ENCODE results near the gene OR51V1. TPM values are rescaled to one million over a fixed set of nuclear protein-coding genes. Genes with fewer than 3 reads are reported as not detected.

OR51V1 gene, protein sequence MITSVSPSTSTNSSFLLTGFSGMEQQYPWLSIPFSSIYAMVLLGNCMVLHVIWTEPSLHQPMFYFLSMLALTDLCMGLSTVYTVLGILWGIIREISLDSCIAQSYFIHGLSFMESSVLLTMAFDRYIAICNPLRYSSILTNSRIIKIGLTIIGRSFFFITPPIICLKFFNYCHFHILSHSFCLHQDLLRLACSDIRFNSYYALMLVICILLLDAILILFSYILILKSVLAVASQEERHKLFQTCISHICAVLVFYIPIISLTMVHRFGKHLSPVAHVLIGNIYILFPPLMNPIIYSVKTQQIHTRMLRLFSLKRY
- not detected in 5 replicates for total RNA-seq (2022; extraction: Qiagen RNA extraction)

DNA sequence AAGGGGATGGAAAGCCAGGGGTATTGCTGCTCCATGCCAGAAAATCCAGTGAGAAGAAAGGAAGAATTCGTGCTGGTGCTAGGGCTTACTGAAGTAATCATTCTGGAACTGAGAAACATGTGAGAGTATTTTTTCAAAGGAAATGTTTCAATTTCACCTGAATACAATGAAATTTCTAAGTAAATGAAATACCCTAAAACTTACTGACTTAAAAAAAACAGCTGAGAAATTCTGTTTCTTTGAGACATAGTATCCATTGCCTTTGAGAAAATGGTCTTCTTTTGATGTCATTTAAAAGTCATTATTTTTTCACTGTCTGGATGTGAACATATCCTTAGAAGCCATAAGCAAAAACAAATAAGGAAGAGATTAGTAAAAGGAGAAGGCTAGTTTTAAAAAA, at the start of gene OR51V1:
Gene OR51V1, minus strand, starts transcription at position 101 of the 400 bp plus-strand sequence. Its CDS starts 0 bp downstream, at position 101.

DNA sequence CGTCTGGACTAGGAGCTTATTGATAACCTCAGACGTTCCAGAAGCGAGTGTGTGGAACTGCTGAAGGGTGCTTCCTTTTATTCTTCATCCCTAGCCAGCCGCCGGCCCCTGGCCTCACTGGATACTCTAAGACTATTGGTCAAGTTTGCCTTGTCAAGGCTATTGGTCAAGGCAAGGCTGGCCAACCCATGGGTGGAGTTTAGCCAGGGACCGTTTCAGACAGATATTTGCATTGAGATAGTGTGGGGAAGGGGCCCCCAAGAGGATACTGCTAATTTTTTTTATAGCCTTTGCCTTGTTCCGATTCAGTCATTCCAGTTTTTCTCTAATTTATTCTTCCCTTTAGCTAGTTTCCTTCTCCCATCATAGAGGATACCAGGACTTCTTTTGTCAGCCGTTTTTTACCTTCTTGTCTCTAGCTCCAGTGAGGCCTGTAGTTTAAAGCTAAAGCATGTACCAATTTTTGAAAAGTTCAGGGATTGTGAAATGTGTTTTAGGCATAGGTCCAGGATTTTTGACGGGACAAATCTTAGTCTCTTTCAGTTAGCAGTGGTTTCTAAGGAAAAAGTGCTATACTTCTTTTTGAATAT, 49.4 kb upstream of the OR51V1 start, which contains the start of gene HBG1:
Gene HBG1, minus strand, starts transcription at position 51 of the 590 bp plus-strand sequence. CDS start 53 bp downstream, outside the sequence.

DNA sequence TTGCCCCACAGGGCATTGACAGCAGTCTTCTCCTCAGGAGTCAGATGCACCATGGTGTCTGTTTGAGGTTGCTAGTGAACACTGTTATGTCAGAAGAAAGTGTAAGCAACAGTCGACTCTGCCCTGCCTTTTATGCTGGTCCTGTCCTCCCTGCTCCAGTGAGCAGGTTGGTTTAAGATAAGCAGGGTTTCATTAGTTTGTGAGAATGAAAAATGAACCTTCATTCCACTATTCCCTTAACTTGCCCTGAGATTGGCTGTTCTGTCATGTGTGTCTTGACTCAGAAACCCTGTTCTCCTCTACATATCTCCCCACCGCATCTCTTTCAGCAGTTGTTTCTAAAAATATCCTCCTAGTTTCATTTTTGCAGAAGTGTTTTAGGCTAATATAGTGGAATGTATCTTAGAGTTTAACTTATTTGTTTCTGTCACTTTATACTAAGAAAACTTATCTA, 33.9 kb upstream of the OR51V1 start, which contains the start of gene HBD:
Gene HBD, minus strand, starts transcription at position 103 of the 454 bp plus-strand sequence. Its CDS starts 50 bp downstream, at position 53.

DNA sequence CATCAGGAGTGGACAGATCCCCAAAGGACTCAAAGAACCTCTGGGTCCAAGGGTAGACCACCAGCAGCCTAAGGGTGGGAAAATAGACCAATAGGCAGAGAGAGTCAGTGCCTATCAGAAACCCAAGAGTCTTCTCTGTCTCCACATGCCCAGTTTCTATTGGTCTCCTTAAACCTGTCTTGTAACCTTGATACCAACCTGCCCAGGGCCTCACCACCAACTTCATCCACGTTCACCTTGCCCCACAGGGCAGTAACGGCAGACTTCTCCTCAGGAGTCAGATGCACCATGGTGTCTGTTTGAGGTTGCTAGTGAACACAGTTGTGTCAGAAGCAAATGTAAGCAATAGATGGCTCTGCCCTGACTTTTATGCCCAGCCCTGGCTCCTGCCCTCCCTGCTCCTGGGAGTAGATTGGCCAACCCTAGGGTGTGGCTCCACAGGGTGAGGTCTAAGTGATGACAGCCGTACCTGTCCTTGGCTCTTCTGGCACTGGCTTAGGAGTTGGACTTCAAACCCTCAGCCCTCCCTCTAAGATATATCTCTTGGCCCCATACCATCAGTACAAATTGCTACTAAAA, 26.3 kb upstream of the OR51V1 start, which contains the start of gene HBB:
Gene HBB, minus strand, starts transcription at position 340 of the 579 bp plus-strand sequence. Its CDS starts 50 bp downstream, at position 290.

DNA sequence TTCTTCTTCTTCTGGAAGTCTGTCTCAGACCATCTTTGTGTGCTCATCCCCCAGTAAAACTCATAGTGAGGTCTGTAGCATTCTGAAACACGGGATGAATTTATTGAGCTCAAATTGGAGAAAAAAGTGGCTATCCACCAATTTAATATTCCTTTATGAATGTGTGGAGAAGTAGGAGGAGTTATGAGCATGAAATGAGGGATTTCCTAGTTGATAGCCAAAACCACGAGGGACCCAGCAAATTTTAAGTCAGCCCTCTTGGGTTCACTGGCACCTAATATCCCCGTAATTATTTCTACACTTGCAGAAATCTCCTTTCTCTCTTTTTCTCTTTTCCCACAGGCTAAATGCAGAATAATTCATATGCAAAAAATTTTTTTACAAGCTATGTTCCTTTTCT, 45.8 kb downstream of the OR51V1 start, which contains the start of gene OR52A1:
Gene OR52A1, minus strand, starts transcription at position 101 of the 400 bp plus-strand sequence. CDS start 2,388 bp downstream, outside the sequence.

Other genes starting within 250 kb of the OR51V1 start
- not detected in 5 replicates for gene OR51A2, start 245.0 kb downstream of the OR51V1 start, total RNA-seq (2022; extraction: Qiagen RNA extraction)
- not detected in 5 replicates for gene OR51L1, start 205.8 kb downstream of the OR51V1 start, total RNA-seq (2022; extraction: Qiagen RNA extraction)
- gene OR52J3, start 154.2 kb downstream of the OR51V1 start, total RNA-seq (2022; extraction: Qiagen RNA extraction): not detected in 5 replicates
- not detected in 5 replicates for gene OR52E2, start 141.1 kb downstream of the OR51V1 start, total RNA-seq (2022; extraction: Qiagen RNA extraction)
- gene OR52E1, start 131.1 kb downstream of the OR51V1 start, total RNA-seq (2022; extraction: Qiagen RNA extraction): not detected in 5 replicates
- gene OR52A5, start 62.3 kb downstream of the OR51V1 start, total RNA-seq (2022; extraction: Qiagen RNA extraction): not detected in 5 replicates
- not detected in 5 replicates for gene OR52A1, start 45.9 kb downstream of the OR51V1 start, total RNA-seq (2022; extraction: Qiagen RNA extraction)
- gene HBB, start 26.4 kb upstream of the OR51V1 start, total RNA-seq (2022; extraction: Qiagen RNA extraction): not detected in 5 replicates
- gene HBD, start 33.8 kb upstream of the OR51V1 start, total RNA-seq (2022; extraction: Qiagen RNA extraction): not detected in 5 replicates
- not detected in 5 replicates for gene HBG1, start 49.2 kb upstream of the OR51V1 start, total RNA-seq (2022; extraction: Qiagen RNA extraction)
- gene HBG2, start 54.1 kb upstream of the OR51V1 start, total RNA-seq (2022; extraction: Qiagen RNA extraction): not detected in 5 replicates
- 0.16 TPM in 1 of 5 replicates, not detected in the others for gene HBE1, start 69.3 kb upstream of the OR51V1 start, total RNA-seq (2022; extraction: Qiagen RNA extraction)
- not detected in 5 replicates for gene OR51B4, start 101.3 kb upstream of the OR51V1 start, total RNA-seq (2022; extraction: Qiagen RNA extraction)
- gene OR51B2, start 123.6 kb upstream of the OR51V1 start, total RNA-seq (2022; extraction: Qiagen RNA extraction): not detected in 5 replicates
- gene OR51B5, start 142.8 kb upstream of the OR51V1 start, total RNA-seq (2022; extraction: Qiagen RNA extraction): not detected in 5 replicates
- not detected in 5 replicates for gene OR51B6, start 150.8 kb upstream of the OR51V1 start, total RNA-seq (2022; extraction: Qiagen RNA extraction)
- not detected in 5 replicates for gene OR51M1, start 183.1 kb upstream of the OR51V1 start, total RNA-seq (2022; extraction: Qiagen RNA extraction)
- not detected in 5 replicates for gene OR51Q1, start 221.4 kb upstream of the OR51V1 start, total RNA-seq (2022; extraction: Qiagen RNA extraction)
- gene OR51I1, start 240.8 kb upstream of the OR51V1 start, total RNA-seq (2022; extraction: Qiagen RNA extraction): not detected in 5 replicates
- gene OR51I2, start 248.6 kb upstream of the OR51V1 start, total RNA-seq (2022; extraction: Qiagen RNA extraction): not detected in 5 replicates

Measured in A549 treated with Hydrocortisone at 1 μM for 4 hours (cell line).